Pancreas (tissue), 10 donors: Measurements from ENCODE around the gene MYRF. TPM values are rescaled to one million over a fixed set of nuclear protein-coding genes. Genes with fewer than 3 reads are reported as not detected.

Experiments used
- ATAC-seq, 4 donors: fragments of 200-7000 bp; cut with Tn5 transposase; one replicate each; pipeline versions ENCODE4 v1.8.0 to v1.9.1; 2020; ENCODE audit warnings: mild to moderate bottlenecking in 4 of 4, moderate library complexity in 4 of 4
- DNase-seq, 6 donors: peaks; one replicate each; pipeline ENCODE4 v3.0.0-alpha.2; 2020
- FAIRE-seq: peaks from 2 replicates; lab custom pipeline; 2012; peaks lifted over from hg19 to GRCh38; lab: Jason Lieb, UNC
- H3K27ac ChIP-seq, 4 donors: fragments of 200-600 bp; sonication (generic); 1 replicate in 3 of 4; 2 replicates in 1 of 4; pipeline versions ENCODE4 v1.5.0 to v1.8.0; 2020
- H3K27me3 ChIP-seq, 4 donors: fragments of 200-600 bp; one replicate each; pipeline ENCODE4 v1.8.0; 2021
- H3K36me3 ChIP-seq, 3 donors: fragments of 200-600 bp; sonication (generic) in 1 of 3; one replicate each; pipeline versions ENCODE4 v1.5.0 to v1.8.0; 2020 to 2021
- H3K4me1 ChIP-seq, 3 donors: fragments of 200-600 bp; one replicate each; pipeline ENCODE4 v1.8.0; 2021
- H3K4me3 ChIP-seq, 4 donors: fragments of 200-600 bp; sonication (generic) in 2 of 4; one replicate each; pipeline versions ENCODE4 v1.5.0 to v1.8.0; 2020 to 2021
- H3K9me3 ChIP-seq, 4 donors: fragments of 200-600 bp; one replicate each; pipeline ENCODE4 v1.8.0; 2021
- CTCF ChIP-seq, 4 donors: fragments of 200-600 bp; sonication (generic) in 3 of 4; IDR thresholded peaks; one replicate each; pipeline versions ENCODE4 v1.5.0 to v1.8.0; 2021; ENCODE audit warnings: antibody characterized with exemption in 4 of 4
- WGBS, 2 donors: extraction: QIAGEN DNeasy Blood & Tissue Kit; methylation state at CpG; one replicate each; pipeline ENCODE4 v1.1.7; 2013; 5-methylcytosine and 5-hydroxymethylcytosine counted together
- intact Hi-C, 3 donors: fragments of 100-400 bp; cut with DNase I; formaldehyde crosslinking; loops; one replicate each; pipeline versions ENCODE4 v1.11.1 to v1.14.2; 2022
- polyA plus RNA-seq, 2 donors: library from polyadenylated mRNA; stranded (reverse); fragments of 200-250 nt; gene quantifications; one replicate each; pipeline ENCODE4 v1.2.3, GENCODE V29; 2013
- total RNA-seq, 6 donors: library from RNA; stranded (reverse); fragmentation: NEBNext Ultra II Directional in 4 of 6; extraction: Animal tissue kit (Norgen Biotek cat#: 25700) in 4 of 6; gene quantifications; one replicate each; pipeline versions ENCODE4 v1.2.1 to v1.2.4, GENCODE V29; 2021 to 2023
- donor health status: healthy with polysubstance abuse.
- donor health status: DM: no; HTN: no; CAD: no; lungs with moderate emphysema.
- donor health status: DM: no; HTN: no; CAD: no.
- donor health status: control.
- donor health status: control.
- donor health status: Bipolar disorder and iron deficiency.
- donor health status: DM: yes; HTN: yes; CAD: no.
- donor health status: DM: no; HTN: no; CAD: no.
- donor health status: DM: no; HTN: no; CAD: no.
- donor health status: DM: yes; HTN: yes; CAD: no.

The MYRF gene
- total and polyA plus RNA-seq, 8 donors, result 19.1 to 69.3 (median 30.2) TPM

- intact Hi-C loops, result no loop called here
- no peak overlapping the region for H3K4me3 ChIP-seq
- no peak for FAIRE-seq
Measured at GRCh38 chr11:61837411-61838005, 85.1 kb downstream of the MYRF start.

More at GRCh38 chr11:61837411-61838005, 85.1 kb downstream of the MYRF start:
- WGBS, 2 donors, result 88 to 90% methylated on average over 15 of the region's 15 CpGs
- H3K4me1 ChIP-seq, result no peaks in the 10 kb centered on the region
- no peak for DNase-seq
- H3K27ac ChIP-seq, result no peak overlapping the region
- no peaks in the 10 kb centered on the region for H3K9me3 ChIP-seq
- ATAC-seq, result no peak
- no peaks in the 10 kb centered on the region for H3K27me3 ChIP-seq
- H3K36me3 ChIP-seq, result no peaks in the 10 kb centered on the region
- TF ChIP-seq CTCF (IDR thresholded peaks at IDR 0.05), result no peak

Other genes with a start within 250 kb of the MYRF start
- gene LRRC10B, start 243.9 kb upstream of the MYRF start, total RNA-seq, result 1 to 10 TPM in 2 of 6 donors, under 1 TPM in 4; 0.28 to 1.8 (median 0.81) TPM
- gene LRRC10B, start 243.9 kb upstream of the MYRF start, polyA plus RNA-seq, result 10 to 100 TPM in 1 of 2 donors, 1 to 10 TPM in 1; 3.2 to 10.2 TPM
- 10 to 100 TPM in 3 of 6 donors, 1 to 10 TPM in 3; 4.3 to 17.9 (median 8.7) TPM for gene SYT7, start 171.6 kb upstream of the MYRF start, total RNA-seq
- gene SYT7, start 171.6 kb upstream of the MYRF start, polyA plus RNA-seq, result 10 to 100 TPM; 21.0 to 59.4 TPM
- gene DAGLA, start 72.2 kb upstream of the MYRF start, total RNA-seq, result 1 to 10 TPM; 3.7 to 6.2 (median 4.8) TPM
- gene DAGLA, start 72.2 kb upstream of the MYRF start, polyA plus RNA-seq, result 1 to 10 TPM; 5.4 to 6.9 TPM
- gene TMEM258, start 40.0 kb downstream of the MYRF start, total RNA-seq, result 100 to 1,000 TPM in 2 of 6 donors, 10 to 100 TPM in 4; 69.8 to 108 (median 94.4) TPM
- gene TMEM258, start 40.0 kb downstream of the MYRF start, polyA plus RNA-seq, result 100 to 1,000 TPM in 1 of 2 donors, 10 to 100 TPM in 1; 87.4 to 171 TPM
- gene FEN1, start 40.3 kb downstream of the MYRF start, total RNA-seq, result 1 to 10 TPM; 2.3 to 7.3 (median 5.2) TPM
- gene FEN1, start 40.3 kb downstream of the MYRF start, polyA plus RNA-seq, result 1 to 10 TPM; 2.5 to 4.8 TPM
- gene FADS1, start 64.4 kb downstream of the MYRF start, total RNA-seq, result 10 to 100 TPM in 1 of 6 donors, 1 to 10 TPM in 5; 2.3 to 15.1 (median 5.7) TPM
- 1 to 10 TPM; 4.2 to 5.5 TPM for gene FADS1, start 64.4 kb downstream of the MYRF start, polyA plus RNA-seq
- gene FADS2, start 75.7 kb downstream of the MYRF start, total RNA-seq, result 10 to 100 TPM in 2 of 6 donors, 1 to 10 TPM in 4; 1.7 to 20.5 (median 5.5) TPM
- 10 to 100 TPM in 1 of 2 donors, 1 to 10 TPM in 1; 8.4 to 21.3 TPM for gene FADS2, start 75.7 kb downstream of the MYRF start, polyA plus RNA-seq
- 10 to 100 TPM; 11.2 to 26.6 (median 16.7) TPM for gene FADS3, start 138.9 kb downstream of the MYRF start, total RNA-seq
- gene FADS3, start 138.9 kb downstream of the MYRF start, polyA plus RNA-seq, result 10 to 100 TPM; 35.2 to 42.7 TPM
- gene RAB3IL1, start 164.9 kb downstream of the MYRF start, total RNA-seq, result 1 to 10 TPM; 1.9 to 5.6 (median 2.6) TPM
- 1 to 10 TPM; 3.4 to 4.2 TPM for gene RAB3IL1, start 164.9 kb downstream of the MYRF start, polyA plus RNA-seq
- gene BEST1, start 197.7 kb downstream of the MYRF start, total RNA-seq, result 1 to 10 TPM in 3 of 6 donors, under 1 TPM in 3; 0.43 to 2.4 (median 0.98) TPM
- 1 to 10 TPM; 1.2 to 1.7 TPM for gene BEST1, start 197.7 kb downstream of the MYRF start, polyA plus RNA-seq
- gene FTH1, start 215.0 kb downstream of the MYRF start, total RNA-seq, result 1,000 to 10,000 TPM; 1,217 to 1,772 (median 1,396) TPM
- 1,000 to 10,000 TPM; 1,114 to 1,632 TPM for gene FTH1, start 215.0 kb downstream of the MYRF start, polyA plus RNA-seq